ENCODE data around the gene TCEANC2. TPM values are rescaled to one million over a fixed set of nuclear protein-coding genes. Genes with fewer than 3 reads are reported as not detected.

Gene TCEANC2
- total RNA-seq, 1 experiment from 2014 or later: 5.3 TPM

DNA sequence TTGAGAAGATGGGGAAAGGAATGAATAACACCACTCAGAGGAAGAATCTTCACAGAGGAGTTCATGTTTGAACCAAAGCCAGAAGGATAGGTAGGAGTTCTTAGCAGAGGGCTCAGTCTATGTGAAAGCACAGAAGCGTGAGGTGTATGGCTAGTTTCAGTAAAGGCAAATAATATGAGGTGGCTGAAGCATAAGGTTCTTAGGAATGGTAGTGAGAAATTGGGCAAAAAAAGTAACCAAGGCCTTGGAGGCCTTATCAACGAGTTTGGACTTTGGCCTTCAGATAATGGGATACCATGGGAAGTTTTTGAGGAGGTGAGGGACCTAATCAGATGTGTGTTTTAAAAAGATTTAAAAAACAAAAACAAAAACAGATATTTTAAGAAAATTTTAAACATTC lies 47.1 kb downstream of the TCEANC2 start:
- H3K4me1 Mint-ChIP-seq: peaks cover 5 to 13% of the 10 kb centered on the region in 2 experiments; a peak in 3 of 4 replicates
- no CpG with 5 or more reads among the region's 2 CpGs for WGBS (ENCODE audit: extremely low coverage, insufficient read length, low lambda C conversion rate)
- TF ChIP-seq, protein P1, sequence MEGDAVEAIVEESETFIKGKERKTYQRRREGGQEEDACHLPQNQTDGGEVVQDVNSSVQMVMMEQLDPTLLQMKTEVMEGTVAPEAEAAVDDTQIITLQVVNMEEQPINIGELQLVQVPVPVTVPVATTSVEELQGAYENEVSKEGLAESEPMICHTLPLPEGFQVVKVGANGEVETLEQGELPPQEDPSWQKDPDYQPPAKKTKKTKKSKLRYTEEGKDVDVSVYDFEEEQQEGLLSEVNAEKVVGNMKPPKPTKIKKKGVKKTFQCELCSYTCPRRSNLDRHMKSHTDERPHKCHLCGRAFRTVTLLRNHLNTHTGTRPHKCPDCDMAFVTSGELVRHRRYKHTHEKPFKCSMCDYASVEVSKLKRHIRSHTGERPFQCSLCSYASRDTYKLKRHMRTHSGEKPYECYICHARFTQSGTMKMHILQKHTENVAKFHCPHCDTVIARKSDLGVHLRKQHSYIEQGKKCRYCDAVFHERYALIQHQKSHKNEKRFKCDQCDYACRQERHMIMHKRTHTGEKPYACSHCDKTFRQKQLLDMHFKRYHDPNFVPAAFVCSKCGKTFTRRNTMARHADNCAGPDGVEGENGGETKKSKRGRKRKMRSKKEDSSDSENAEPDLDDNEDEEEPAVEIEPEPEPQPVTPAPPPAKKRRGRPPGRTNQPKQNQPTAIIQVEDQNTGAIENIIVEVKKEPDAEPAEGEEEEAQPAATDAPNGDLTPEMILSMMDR (conservative IDR thresholded peaks at IDR 0.05): no peak

More for the DNA sequence above, 47.1 kb downstream of the TCEANC2 start:
- H4K5ac ChIP-seq (ENCODE audit: insufficient read length, low read depth, low read length): no peak overlapping the region
- H4K91ac ChIP-seq (ENCODE audit: insufficient read length, low read depth, low read length): no peak overlapping the region
- no peak overlapping the region for H2BK12ac ChIP-seq (ENCODE audit: insufficient read length, low read depth, low read length)
- no peak overlapping the region for H3K9ac ChIP-seq (ENCODE audit: extremely low read depth, insufficient read length, low read length)
- H2BK5ac ChIP-seq (ENCODE audit: insufficient read length, low read length): no peak overlapping the region
- H3K4me1 ChIP-seq (ENCODE audit: insufficient read depth, low read length): no peaks in the 10 kb centered on the region
- no peak overlapping the region for H3K23ac ChIP-seq (ENCODE audit: insufficient read length, low read depth, low read length)
- no peak overlapping the region for H3K18ac ChIP-seq (ENCODE audit: insufficient read length, low read depth, low read length)
- H3K4me2 ChIP-seq (ENCODE audit: insufficient read depth, insufficient read length, low read length): no peak overlapping the region
- Mint-ChIP-seq H3K27me3 (ENCODE audit: low read depth) (no peaks in the 10 kb centered on the region; the same call in 1 of the 2 replicates), H3K36me3 (ENCODE audit: insufficient read depth in 1 of 3, low read depth in 3 of 3) (peaks cover 0 to 3% (median 0%) of the 10 kb centered on the region in 3 experiments; a peak in 2 of 7 replicates), H3K27ac (no peak overlapping the region), H3K4me3 (no peak overlapping the region), H3K9me3 (no peaks in the 10 kb centered on the region)
- H3K14ac ChIP-seq (ENCODE audit: insufficient read depth, low read length): no peak overlapping the region
- H3K56ac ChIP-seq (ENCODE audit: insufficient read length, low read depth, low read length): no peak overlapping the region
- no peak overlapping the region for H3T11ph ChIP-seq (ENCODE audit: low read length)
- no peak overlapping the region for H2AK5ac ChIP-seq (ENCODE audit: insufficient read length, low read length)
- H2AFZ ChIP-seq (ENCODE audit: low read length): no peak overlapping the region
- H3K27ac ChIP-seq (ENCODE audit: insufficient read length, low read depth, low read length): no peak overlapping the region
- no peaks in the 10 kb centered on the region for H3K79me1 ChIP-seq (ENCODE audit: insufficient read depth, low read depth, low read length, poor library complexity, severe bottlenecking)
- H3K79me2 ChIP-seq (ENCODE audit: insufficient read depth, low read length): no peaks in the 10 kb centered on the region
- no peak overlapping the region for H2BK20ac ChIP-seq (ENCODE audit: low read depth, low read length, poor library complexity, severe bottlenecking)
- no peaks in the 10 kb centered on the region for H3K23me2 ChIP-seq (ENCODE audit: insufficient read length, low read depth, low read length, poor library complexity, severe bottlenecking)
- no peak overlapping the region for H3K4ac ChIP-seq (ENCODE audit: low read depth, low read length)
- H2BK15ac ChIP-seq (ENCODE audit: low read depth, low read length): no peak overlapping the region
- no peak overlapping the region for H4K8ac ChIP-seq (replicated peaks; ENCODE audit: insufficient read length, low read depth, low read length)
- DNase-seq: no peak
- H3K9me3 ChIP-seq (ENCODE audit: control insufficient read depth, low read depth, low read length): no peaks in the 10 kb centered on the region
- no peaks in the 10 kb centered on the region for H3K27me3 ChIP-seq (ENCODE audit: insufficient read depth, low read length)
- H2BK120ac ChIP-seq (ENCODE audit: low read depth, low read length, poor library complexity, severe bottlenecking): no peak overlapping the region
- H4K20me1 ChIP-seq (ENCODE audit: control insufficient read depth, insufficient read depth, insufficient read length): no peaks in the 10 kb centered on the region
